Omental fat pad (tissue), 4 donors: ENCODE results near the gene PDE11A. TPM values are rescaled to one million over a fixed set of nuclear protein-coding genes. Genes with fewer than 3 reads are reported as not detected.

Experiments used
- ATAC-seq: fragments of 150-250 bp; one replicate; pipeline ENCODE4 v1.9.1; 2016; ENCODE audit warnings: mild to moderate bottlenecking, moderate library complexity; ENCODE audit not compliant: low FRiP score
- DNase-seq: peaks from one replicate; pipeline ENCODE4 v3.0.0-alpha.2; 2019; ENCODE audit warnings: low spot score
- total RNA-seq, 4 donors: library from RNA; depleted of rRNA; stranded (reverse); fragments of >200 nt; gene quantifications; one replicate each; pipeline ENCODE4 v1.1.0, GENCODE V29; 2016
- TF ChIP-seq, protein P1 (sequence below), 3 donors: fragments of 450-650 bp; IDR thresholded peaks; one replicate each; pipeline ENCODE4 v1.5.1; 2016 to 2017; ENCODE audit warnings: antibody characterized with exemption in 3 of 3, mild to moderate bottlenecking in 3 of 3, moderate library complexity in 2 of 3

Gene PDE11A
- total RNA-seq, 4 donors from 2014 or later = 0.16 to 0.65 TPM; not detected in 2

DNA sequence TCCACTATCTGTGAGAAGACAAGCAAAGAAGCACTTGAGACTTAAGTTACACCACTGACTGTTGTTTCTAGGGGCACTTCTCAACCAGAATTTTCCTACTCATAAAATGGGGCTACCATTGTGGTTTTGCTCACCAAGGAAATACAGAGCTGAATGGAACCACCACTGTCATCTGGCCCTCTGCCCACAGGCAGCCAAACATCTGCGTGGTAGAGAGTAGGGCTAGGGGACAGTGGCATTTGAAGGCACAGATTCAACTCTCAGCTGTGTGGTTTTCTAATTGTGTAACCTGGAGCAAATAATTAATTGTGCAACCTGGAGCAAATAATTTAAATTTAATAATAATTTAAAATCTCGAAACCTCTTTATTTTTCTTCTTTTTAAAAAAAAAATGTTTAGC, 79.6 kb downstream of the PDE11A start:
- DNase-seq = no peak
- TF ChIP-seq, protein P1, sequence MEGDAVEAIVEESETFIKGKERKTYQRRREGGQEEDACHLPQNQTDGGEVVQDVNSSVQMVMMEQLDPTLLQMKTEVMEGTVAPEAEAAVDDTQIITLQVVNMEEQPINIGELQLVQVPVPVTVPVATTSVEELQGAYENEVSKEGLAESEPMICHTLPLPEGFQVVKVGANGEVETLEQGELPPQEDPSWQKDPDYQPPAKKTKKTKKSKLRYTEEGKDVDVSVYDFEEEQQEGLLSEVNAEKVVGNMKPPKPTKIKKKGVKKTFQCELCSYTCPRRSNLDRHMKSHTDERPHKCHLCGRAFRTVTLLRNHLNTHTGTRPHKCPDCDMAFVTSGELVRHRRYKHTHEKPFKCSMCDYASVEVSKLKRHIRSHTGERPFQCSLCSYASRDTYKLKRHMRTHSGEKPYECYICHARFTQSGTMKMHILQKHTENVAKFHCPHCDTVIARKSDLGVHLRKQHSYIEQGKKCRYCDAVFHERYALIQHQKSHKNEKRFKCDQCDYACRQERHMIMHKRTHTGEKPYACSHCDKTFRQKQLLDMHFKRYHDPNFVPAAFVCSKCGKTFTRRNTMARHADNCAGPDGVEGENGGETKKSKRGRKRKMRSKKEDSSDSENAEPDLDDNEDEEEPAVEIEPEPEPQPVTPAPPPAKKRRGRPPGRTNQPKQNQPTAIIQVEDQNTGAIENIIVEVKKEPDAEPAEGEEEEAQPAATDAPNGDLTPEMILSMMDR (IDR thresholded peaks at IDR 0.05) = no peak
- no peak for ATAC-seq

DNA sequence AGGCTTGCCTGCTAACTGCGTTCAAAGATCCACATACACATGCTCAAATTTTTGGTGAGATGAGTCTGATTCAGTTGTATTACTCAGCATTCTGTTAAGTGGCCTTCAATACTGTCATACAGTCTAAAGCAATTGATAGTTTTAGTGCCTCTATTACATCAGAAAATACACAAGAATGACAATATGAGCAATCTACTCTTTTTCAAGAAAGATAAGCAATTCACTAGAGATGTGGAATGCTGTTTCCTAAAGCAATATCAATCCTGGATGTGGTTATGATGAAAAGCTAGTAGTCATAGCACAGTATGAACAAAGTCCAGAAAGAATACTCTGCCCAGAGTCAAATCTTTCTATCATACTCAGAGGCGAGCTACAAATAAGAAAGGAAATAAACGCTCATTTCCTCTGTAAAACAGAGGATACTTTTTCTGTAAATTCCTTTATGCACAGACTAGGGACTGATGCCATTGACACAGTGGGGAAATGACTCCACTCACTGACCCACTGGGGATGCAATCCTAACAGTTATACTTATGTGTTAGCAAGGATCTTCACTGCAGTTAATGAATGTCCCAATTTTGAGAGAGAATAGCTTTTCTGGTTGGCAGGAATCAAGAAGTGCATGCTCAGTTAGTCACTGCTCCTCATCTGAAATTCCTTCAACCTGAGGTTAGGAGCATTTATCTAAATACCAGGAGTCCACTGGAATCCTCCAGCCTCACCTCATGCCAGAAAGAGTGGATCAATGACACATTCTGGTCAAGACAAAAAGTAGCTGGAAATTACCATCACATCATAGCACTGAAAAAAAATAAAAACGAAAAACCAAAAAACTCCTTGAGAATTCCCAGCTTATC, 83.3 kb downstream of the PDE11A start:
- TF ChIP-seq, protein P1 (IDR thresholded peaks at IDR 0.05) = no peak
- no peak for DNase-seq
- ATAC-seq = no peak

DNA sequence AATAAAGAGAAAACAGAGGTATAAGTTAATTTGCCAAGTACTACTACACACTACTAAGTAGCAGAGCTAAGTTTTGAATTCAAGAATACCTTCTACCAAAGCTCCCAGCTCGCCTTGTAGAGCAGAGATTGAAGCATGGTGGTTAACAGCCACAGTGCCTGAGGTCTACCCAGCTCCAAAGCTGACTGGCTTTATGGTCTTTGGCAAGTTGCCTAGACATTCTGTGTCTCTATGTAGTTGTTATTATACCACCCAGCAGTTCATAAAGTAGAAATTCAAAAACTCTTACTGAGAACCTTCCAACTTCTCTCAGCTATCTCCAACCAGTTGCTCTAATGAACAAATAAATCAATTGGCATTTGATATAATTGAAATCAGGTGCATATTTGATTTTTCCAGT, 87.8 kb downstream of the PDE11A start:
- no peak for DNase-seq
- TF ChIP-seq, protein P1 (IDR thresholded peaks at IDR 0.05) = no peak
- no peak for ATAC-seq

DNA sequence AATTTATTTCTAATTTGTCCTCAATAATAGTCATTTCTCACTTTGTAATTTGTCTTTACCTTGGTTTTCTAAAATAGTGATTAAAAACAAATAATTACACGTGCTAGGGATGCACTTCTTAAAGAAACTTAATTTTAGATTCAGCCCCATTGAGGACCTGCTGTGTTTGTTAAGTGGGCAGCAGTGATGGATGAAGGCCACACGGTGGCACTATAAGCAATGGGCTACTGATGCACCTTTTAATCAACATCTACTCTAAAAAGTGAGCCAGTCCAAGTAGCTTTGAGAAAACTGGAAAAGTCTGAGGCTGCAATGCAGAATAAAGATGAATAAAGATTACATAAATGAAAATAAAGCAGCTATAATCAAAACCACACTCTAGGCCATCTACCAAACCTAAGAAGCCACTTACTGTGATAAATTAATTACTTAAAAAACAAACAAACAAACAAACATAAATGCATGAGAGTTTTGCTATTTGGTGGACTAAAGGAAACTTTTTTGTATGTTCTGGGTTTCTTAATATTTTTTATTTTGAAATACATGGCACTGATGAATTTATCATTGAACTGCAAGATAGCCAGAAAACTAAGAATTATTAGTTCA, 89.3 kb downstream of the PDE11A start:
- no peak for ATAC-seq
- no peak for DNase-seq
- TF ChIP-seq, protein P1 (IDR thresholded peaks at IDR 0.05) = no peak

DNA sequence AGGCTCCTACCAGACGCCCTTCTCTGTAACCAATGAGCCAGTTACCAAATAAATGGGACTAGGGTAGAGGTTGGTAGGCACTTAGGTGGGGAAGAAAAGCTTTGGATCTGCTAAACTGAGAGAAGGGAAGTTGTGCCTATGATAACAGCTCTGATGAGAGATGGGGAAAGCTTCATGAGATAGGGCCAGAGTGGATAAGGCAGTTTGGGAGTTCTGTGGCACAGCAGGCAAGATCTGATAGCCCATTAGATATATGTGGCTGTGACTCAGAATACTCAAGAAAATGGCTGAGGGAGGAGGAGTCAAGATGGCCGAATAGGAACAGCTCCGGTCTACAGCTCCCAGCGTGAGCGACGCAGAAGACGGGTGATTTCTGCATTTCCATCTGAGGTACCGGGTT, 99.8 kb downstream of the PDE11A start:
- ATAC-seq = no peak
- TF ChIP-seq, protein P1 (IDR thresholded peaks at IDR 0.05) = no peak
- no peak for DNase-seq

DNA sequence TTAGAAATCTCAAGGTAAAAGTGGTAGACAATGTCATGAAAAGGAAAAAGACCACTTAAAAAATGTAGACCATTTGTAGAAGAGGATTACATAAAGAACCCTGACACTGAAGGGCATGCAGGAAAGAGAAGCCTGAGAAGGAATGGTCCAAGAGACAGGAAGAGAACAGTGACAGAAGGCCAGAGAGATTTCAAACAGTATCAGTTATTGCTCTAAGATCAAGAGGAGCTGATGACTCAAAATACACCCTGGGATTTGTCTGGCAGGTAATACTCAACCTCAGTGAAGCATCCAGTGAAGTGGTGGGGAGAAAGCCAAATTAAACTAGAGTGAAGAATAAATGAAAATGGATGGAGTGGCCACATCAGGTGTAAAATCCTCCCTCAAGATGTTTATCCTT, 100.5 kb downstream of the PDE11A start:
- DNase-seq (no peak), ATAC-seq (no peak)
- TF ChIP-seq, protein P1 (IDR thresholded peaks at IDR 0.05) = no peak
